ENCODE data around the gene SYTL3.

DNA sequence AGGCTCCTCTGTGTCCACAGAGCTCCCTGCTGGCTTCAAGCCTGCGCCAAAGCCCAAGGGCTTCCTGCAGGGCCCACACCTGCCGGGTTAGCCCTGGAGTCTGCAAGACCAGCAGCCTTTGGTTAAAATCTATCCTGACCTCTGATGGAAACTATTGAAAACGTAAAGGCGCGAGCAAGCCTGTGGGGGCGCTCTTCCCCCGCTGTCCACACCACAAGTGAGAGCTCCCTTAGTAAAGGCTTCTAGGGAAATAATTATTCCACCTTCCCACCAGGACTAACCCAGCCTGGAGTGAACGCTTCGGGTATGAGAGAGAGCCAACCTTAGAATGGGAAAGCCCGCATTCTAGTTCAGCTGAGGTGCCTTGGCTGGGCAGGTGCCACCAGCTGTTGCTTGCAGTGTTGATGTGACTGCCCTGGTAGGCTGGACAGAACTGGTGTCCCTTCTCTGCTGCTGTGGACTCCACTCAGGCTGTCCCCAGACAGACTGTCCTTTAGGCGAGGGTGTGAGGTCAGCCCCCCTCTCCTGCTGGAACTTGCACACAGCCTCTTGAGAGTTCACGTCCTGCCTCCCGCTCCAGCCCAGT lies 68.7 kb downstream of the SYTL3 start:
- TF ChIP-seq, protein P1, sequence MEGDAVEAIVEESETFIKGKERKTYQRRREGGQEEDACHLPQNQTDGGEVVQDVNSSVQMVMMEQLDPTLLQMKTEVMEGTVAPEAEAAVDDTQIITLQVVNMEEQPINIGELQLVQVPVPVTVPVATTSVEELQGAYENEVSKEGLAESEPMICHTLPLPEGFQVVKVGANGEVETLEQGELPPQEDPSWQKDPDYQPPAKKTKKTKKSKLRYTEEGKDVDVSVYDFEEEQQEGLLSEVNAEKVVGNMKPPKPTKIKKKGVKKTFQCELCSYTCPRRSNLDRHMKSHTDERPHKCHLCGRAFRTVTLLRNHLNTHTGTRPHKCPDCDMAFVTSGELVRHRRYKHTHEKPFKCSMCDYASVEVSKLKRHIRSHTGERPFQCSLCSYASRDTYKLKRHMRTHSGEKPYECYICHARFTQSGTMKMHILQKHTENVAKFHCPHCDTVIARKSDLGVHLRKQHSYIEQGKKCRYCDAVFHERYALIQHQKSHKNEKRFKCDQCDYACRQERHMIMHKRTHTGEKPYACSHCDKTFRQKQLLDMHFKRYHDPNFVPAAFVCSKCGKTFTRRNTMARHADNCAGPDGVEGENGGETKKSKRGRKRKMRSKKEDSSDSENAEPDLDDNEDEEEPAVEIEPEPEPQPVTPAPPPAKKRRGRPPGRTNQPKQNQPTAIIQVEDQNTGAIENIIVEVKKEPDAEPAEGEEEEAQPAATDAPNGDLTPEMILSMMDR (IDR thresholded peaks at IDR 0.05 in 2 of 3, conservative IDR thresholded peaks at IDR 0.05 in 1 of 3; ENCODE audit: control insufficient read depth in 2 of 3, extremely low read depth in 1 of 3, insufficient read depth in 1 of 3, low read depth in 3 of 3, low read length in 3 of 3), result peak in 2 of 3 experiments; percentile 29 to 61; a peak in 4 of 6 replicates
- TF ChIP-seq TAF1 (IDR thresholded peaks at IDR 0.05; ENCODE audit: borderline replicate concordance, low read depth, low read length) (no peak), GATAD2B (conservative IDR thresholded peaks at IDR 0.05; ENCODE audit: low read depth) (no peak), POLR2A (IDR thresholded peaks at IDR 0.05; ENCODE audit: low read depth, low read length) (no peak), SIN3A (IDR thresholded peaks at IDR 0.05; ENCODE audit: low read depth, low read length) (no peak), EZH2 (IDR thresholded peaks at IDR 0.05; ENCODE audit: borderline replicate concordance, control insufficient read depth, low read depth, low read length) (no peak), ZZZ3 (IDR thresholded peaks at IDR 0.05; ENCODE audit: control insufficient read depth, insufficient read length, low read depth) (no peak), CHD4 (IDR thresholded peaks at IDR 0.05) (no peak), BHLHE40 (IDR thresholded peaks at IDR 0.05; ENCODE audit: borderline replicate concordance in 1 of 2, low read depth in 2 of 2, low read length in 1 of 2) (no peak), SIX5 (IDR thresholded peaks at IDR 0.05; ENCODE audit: low read depth, low read length, severe bottlenecking) (no peak), MTA3 (IDR thresholded peaks at IDR 0.05; ENCODE audit: borderline replicate concordance, low read length) (no peak), EP300 (IDR thresholded peaks at IDR 0.05; ENCODE audit: borderline replicate concordance in 1 of 2, control insufficient read depth in 1 of 2, low read depth in 2 of 2, low read length in 2 of 2) (no peak), FOS (IDR thresholded peaks at IDR 0.05; ENCODE audit: borderline replicate concordance, extremely low read depth, insufficient read length) (no peak)

All from GM12878 (cell line).